H9 (cell line): Measurements from ENCODE around the gene RBM19. TPM values are rescaled to one million over a fixed set of nuclear protein-coding genes. Genes with fewer than 3 reads are reported as not detected.

Experiments
- DNase-seq: peaks from one replicate; pipeline ENCODE4 v3.0.0-alpha.2; 2017
- H2AFZ ChIP-seq: one replicate; pipeline ENCODE4 v1.6.1; 2013; ENCODE audit warnings: mild to moderate bottlenecking, low read length, control low read depth, moderate library complexity
- H2AK5ac ChIP-seq: 2 replicates; pipeline ENCODE4 v1.6.1; 2013; ENCODE audit warnings: low read length, control low read depth, mixed read lengths; ENCODE audit not compliant: insufficient read length
- H2BK120ac ChIP-seq: one replicate; pipeline ENCODE4 v1.6.1; 2013; ENCODE audit warnings: low read depth, mild to moderate bottlenecking, low read length, control low read depth, inconsistent platforms; ENCODE audit not compliant: poor library complexity, severe bottlenecking
- H2BK12ac ChIP-seq: 2 replicates; pipeline ENCODE4 v1.6.1; 2013; ENCODE audit warnings: low read length, control low read depth, mixed read lengths, low read depth; ENCODE audit not compliant: insufficient read length
- H2BK15ac ChIP-seq: 2 replicates; pipeline ENCODE4 v1.6.1; 2013; ENCODE audit warnings: low read depth, low read length, control low read depth
- H2BK20ac ChIP-seq: one replicate; pipeline ENCODE4 v1.6.1; 2013; ENCODE audit warnings: low read depth, mild to moderate bottlenecking, low read length, control low read depth, inconsistent platforms; ENCODE audit not compliant: poor library complexity, severe bottlenecking
- H2BK5ac ChIP-seq: 2 replicates; pipeline ENCODE4 v1.6.1; 2013; ENCODE audit warnings: low read length, control low read depth, mixed read lengths; ENCODE audit not compliant: insufficient read length
- H3K14ac ChIP-seq: 2 replicates; pipeline ENCODE4 v1.6.1; 2013; ENCODE audit warnings: low read length, control low read depth; ENCODE audit not compliant: insufficient read depth
- H3K18ac ChIP-seq: 2 replicates; pipeline ENCODE4 v1.6.1; 2013; ENCODE audit warnings: low read depth, mild to moderate bottlenecking, mixed read lengths, low read length, control low read depth; ENCODE audit not compliant: insufficient read length
- H3K23ac ChIP-seq: 2 replicates; pipeline ENCODE4 v1.6.1; 2013; ENCODE audit warnings: low read length, control low read depth, mixed read lengths, low read depth; ENCODE audit not compliant: insufficient read length
- H3K23me2 ChIP-seq: 2 replicates; pipeline ENCODE4 v1.6.1; 2013; ENCODE audit warnings: low read depth, mild to moderate bottlenecking, mixed read lengths, low read length, control low read depth; ENCODE audit not compliant: insufficient read length, poor library complexity, severe bottlenecking
- H3K27ac ChIP-seq: 2 replicates; pipeline ENCODE4 v1.5.1; 2013; ENCODE audit warnings: low read length, control low read depth, mixed read lengths, low read depth; ENCODE audit not compliant: insufficient read length
- H3K27me3 ChIP-seq: 2 replicates; pipeline ENCODE4 v1.6.1; 2013; ENCODE audit warnings: low read length, control low read depth, inconsistent platforms; ENCODE audit not compliant: insufficient read depth
- H3K4ac ChIP-seq: 2 replicates; pipeline ENCODE4 v1.6.1; 2013; ENCODE audit warnings: low read depth, mild to moderate bottlenecking, control low read depth, inconsistent platforms, low read length, moderate library complexity
- H3K4me1 ChIP-seq: 2 replicates; pipeline ENCODE4 v1.6.1; 2013; ENCODE audit warnings: low read length, control low read depth, inconsistent platforms; ENCODE audit not compliant: insufficient read depth
- H3K4me2 ChIP-seq: 2 replicates; pipeline ENCODE4 v1.6.1; 2013; ENCODE audit warnings: low read length, control low read depth, mixed read lengths; ENCODE audit not compliant: insufficient read length, insufficient read depth
- H3K56ac ChIP-seq: 2 replicates; pipeline ENCODE4 v1.6.1; 2013; ENCODE audit warnings: low read depth, mild to moderate bottlenecking, mixed read lengths, low read length, control low read depth; ENCODE audit not compliant: insufficient read length
- H3K79me1 ChIP-seq: 2 replicates; pipeline ENCODE4 v1.6.1; 2013; ENCODE audit warnings: low read depth, mild to moderate bottlenecking, moderate library complexity, low read length, control low read depth, inconsistent platforms; ENCODE audit not compliant: insufficient read depth, poor library complexity, severe bottlenecking
- H3K79me2 ChIP-seq: 2 replicates; pipeline ENCODE4 v1.6.1; 2013; ENCODE audit warnings: low read length, control low read depth, inconsistent platforms; ENCODE audit not compliant: insufficient read depth
- H3K9ac ChIP-seq: 2 replicates; pipeline ENCODE4 v1.6.1; 2013; ENCODE audit warnings: low read length, control low read depth, mixed read lengths; ENCODE audit not compliant: insufficient read length; ENCODE audit errors: extremely low read depth
- H3K9me3 ChIP-seq: one replicate; pipeline ENCODE4 v1.6.1; 2013; ENCODE audit warnings: low read depth, low read length, inconsistent platforms; ENCODE audit not compliant: control insufficient read depth
- H3T11ph ChIP-seq: one replicate; pipeline ENCODE4 v1.6.1; 2013; ENCODE audit warnings: mild to moderate bottlenecking, low read length, control low read depth, inconsistent platforms
- H4K20me1 ChIP-seq: one replicate; pipeline ENCODE4 v1.6.1; 2013; ENCODE audit not compliant: control insufficient read depth, insufficient read length, insufficient read depth
- H4K5ac ChIP-seq: 2 replicates; pipeline ENCODE4 v1.6.1; 2013; ENCODE audit warnings: low read depth, mild to moderate bottlenecking, mixed read lengths, low read length, control low read depth; ENCODE audit not compliant: insufficient read length
- H4K8ac ChIP-seq: replicated peaks from 2 replicates; pipeline ENCODE4 v1.6.1; 2013; ENCODE audit warnings: low read length, control low read depth, mixed read lengths, low read depth; ENCODE audit not compliant: insufficient read length
- H4K91ac ChIP-seq: 2 replicates; pipeline ENCODE4 v1.6.1; 2013; ENCODE audit warnings: low read depth, mild to moderate bottlenecking, moderate library complexity, mixed read lengths, low read length, control low read depth; ENCODE audit not compliant: insufficient read length
- H3K27ac Mint-ChIP-seq, 3 experiments: 2 replicates in 2 of 3; 3 replicates in 1 of 3; pipeline ENCODE4 v1.8.0; 2020 to 2021; ENCODE audit warnings: mixed read lengths in 3 of 3, mild to moderate bottlenecking in 1 of 3, moderate library complexity in 1 of 3
- H3K27me3 Mint-ChIP-seq: 2 replicates; pipeline ENCODE4 v1.8.0; 2021; ENCODE audit warnings: low read depth, mild to moderate bottlenecking, moderate library complexity, mixed read lengths
- H3K36me3 Mint-ChIP-seq, 3 experiments: 2 replicates in 2 of 3; 3 replicates in 1 of 3; pipeline ENCODE4 v1.8.0; 2020 to 2021; ENCODE audit warnings: low read depth in 3 of 3, mixed read lengths in 3 of 3; ENCODE audit not compliant: insufficient read depth in 1 of 3
- H3K4me1 Mint-ChIP-seq, 2 experiments: 2 replicates each; pipeline ENCODE4 v1.8.0; 2020; ENCODE audit warnings: mixed read lengths in 2 of 2
- H3K4me3 Mint-ChIP-seq, 2 experiments: 2 replicates in 1 of 2; 3 replicates in 1 of 2; pipeline ENCODE4 v1.8.0; 2020 to 2021; ENCODE audit warnings: mild to moderate bottlenecking in 2 of 2, mixed read lengths in 2 of 2, moderate library complexity in 1 of 2
- H3K9me3 Mint-ChIP-seq, 2 experiments: 2 replicates in 1 of 2; 3 replicates in 1 of 2; pipeline ENCODE4 v1.8.0; 2020; ENCODE audit warnings: mild to moderate bottlenecking in 2 of 2, mixed read lengths in 2 of 2, moderate library complexity in 1 of 2
- WGBS: extraction: QIAGEN DNeasy Blood & Tissue Kit; methylation state at CpG from one replicate; pipeline ENCODE4 v1.1.7; 2013; ENCODE audit warnings: missing lambda C conversion rate, low lambda C conversion rate, mixed read lengths; ENCODE audit not compliant: insufficient read length; ENCODE audit errors: extremely low coverage; 5-methylcytosine and 5-hydroxymethylcytosine counted together
- total RNA-seq: library from RNA; stranded (reverse); gene quantifications from 2 replicates; pipeline ENCODE4 v1.2.1, GENCODE V29; 2021
- TF ChIP-seq, protein P1 (sequence below): fragments of 200-600 bp; sonication (generic); conservative IDR thresholded peaks from 3 replicates; pipeline ENCODE4 v1.8.0; 2021; ENCODE audit warnings: antibody characterized with exemption, mild to moderate bottlenecking

Gene RBM19
- total RNA-seq, 1 experiment from 2014 or later = 32.2 TPM

- Histone ChIP-seq H3K18ac (no peak overlapping the region), H3K23me2 (no peaks in the 10 kb centered on the region), H2AK5ac (no peak overlapping the region), H3K9ac (no peak overlapping the region), H3K56ac (no peak overlapping the region), H2BK12ac (no peak overlapping the region), H3K79me2 (no peaks in the 10 kb centered on the region), H3K27ac (no peak overlapping the region), H4K91ac (no peak overlapping the region), H3K4me1 (peaks cover 4% of the 10 kb centered on the region; the same call in 1 of the 2 replicates), H3K23ac (no peak overlapping the region), H3T11ph (no peak overlapping the region), H2AFZ (no peak overlapping the region), H2BK20ac (no peak overlapping the region), H3K79me1 (no peaks in the 10 kb centered on the region), H4K20me1 (no peaks in the 10 kb centered on the region), H4K5ac (no peak overlapping the region), H4K8ac (no peak overlapping the region), H3K27me3 (no peaks in the 10 kb centered on the region), H3K4ac (no peak overlapping the region), H2BK15ac (no peak overlapping the region), H3K9me3 (no peaks in the 10 kb centered on the region), H2BK120ac (no peak overlapping the region), H3K4me2 (no peak overlapping the region), H2BK5ac (no peak overlapping the region), H3K14ac (no peak overlapping the region)
- no peak for DNase-seq
- Mint-ChIP-seq H3K4me1 (peaks cover 42 to 62% of the 10 kb centered on the region in 2 experiments), H3K4me3 (no peak overlapping the region), H3K9me3 (no peaks in the 10 kb centered on the region), H3K27ac (peak overlapping the region in 2 of 3 experiments; percentile 28 to 53; a peak in 2 of 7 replicates), H3K27me3 (no peaks in the 10 kb centered on the region), H3K36me3 (peaks cover 4 to 18% (median 4%) of the 10 kb centered on the region in 3 experiments; a peak in 5 of 7 replicates)
- no CpG with 5 or more reads among the region's 8 CpGs for WGBS
- TF ChIP-seq, protein P1, sequence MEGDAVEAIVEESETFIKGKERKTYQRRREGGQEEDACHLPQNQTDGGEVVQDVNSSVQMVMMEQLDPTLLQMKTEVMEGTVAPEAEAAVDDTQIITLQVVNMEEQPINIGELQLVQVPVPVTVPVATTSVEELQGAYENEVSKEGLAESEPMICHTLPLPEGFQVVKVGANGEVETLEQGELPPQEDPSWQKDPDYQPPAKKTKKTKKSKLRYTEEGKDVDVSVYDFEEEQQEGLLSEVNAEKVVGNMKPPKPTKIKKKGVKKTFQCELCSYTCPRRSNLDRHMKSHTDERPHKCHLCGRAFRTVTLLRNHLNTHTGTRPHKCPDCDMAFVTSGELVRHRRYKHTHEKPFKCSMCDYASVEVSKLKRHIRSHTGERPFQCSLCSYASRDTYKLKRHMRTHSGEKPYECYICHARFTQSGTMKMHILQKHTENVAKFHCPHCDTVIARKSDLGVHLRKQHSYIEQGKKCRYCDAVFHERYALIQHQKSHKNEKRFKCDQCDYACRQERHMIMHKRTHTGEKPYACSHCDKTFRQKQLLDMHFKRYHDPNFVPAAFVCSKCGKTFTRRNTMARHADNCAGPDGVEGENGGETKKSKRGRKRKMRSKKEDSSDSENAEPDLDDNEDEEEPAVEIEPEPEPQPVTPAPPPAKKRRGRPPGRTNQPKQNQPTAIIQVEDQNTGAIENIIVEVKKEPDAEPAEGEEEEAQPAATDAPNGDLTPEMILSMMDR = no peak
Observed at GRCh38 chr12:113858841-113859386, 107.2 kb downstream of the RBM19 start.
